GM19452 (cell line): ENCODE measurements around the gene EXT2.

Source experiments
- ATAC-seq: cut with Tn5 transposase; IDR thresholded peaks from one replicate; pipeline ENCODE4 v1.9.1; 2021; ENCODE audit not compliant: unreplicated experiment

EXT2 gene

DNA sequence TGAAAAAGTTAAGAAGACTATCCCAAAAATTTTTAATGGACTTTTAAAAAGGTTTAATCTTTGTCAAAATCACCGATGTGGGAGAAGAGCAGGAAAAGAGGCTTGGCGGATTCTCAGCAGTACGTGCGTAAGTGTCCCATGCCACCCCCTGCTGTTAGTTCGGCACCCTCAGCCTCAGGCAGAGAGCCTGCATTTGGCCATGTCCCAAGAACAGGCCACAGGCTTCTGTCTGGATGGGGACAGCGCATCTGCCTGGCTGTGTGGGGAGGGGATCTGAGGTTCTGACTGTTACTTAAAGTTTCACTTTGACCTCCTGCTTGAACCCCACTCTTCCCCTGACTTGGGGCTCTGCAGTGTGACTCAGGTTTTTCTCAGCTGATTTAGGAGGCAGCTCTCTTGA is 35.3 kb downstream of the EXT2 start:
- no peak for ATAC-seq

DNA sequence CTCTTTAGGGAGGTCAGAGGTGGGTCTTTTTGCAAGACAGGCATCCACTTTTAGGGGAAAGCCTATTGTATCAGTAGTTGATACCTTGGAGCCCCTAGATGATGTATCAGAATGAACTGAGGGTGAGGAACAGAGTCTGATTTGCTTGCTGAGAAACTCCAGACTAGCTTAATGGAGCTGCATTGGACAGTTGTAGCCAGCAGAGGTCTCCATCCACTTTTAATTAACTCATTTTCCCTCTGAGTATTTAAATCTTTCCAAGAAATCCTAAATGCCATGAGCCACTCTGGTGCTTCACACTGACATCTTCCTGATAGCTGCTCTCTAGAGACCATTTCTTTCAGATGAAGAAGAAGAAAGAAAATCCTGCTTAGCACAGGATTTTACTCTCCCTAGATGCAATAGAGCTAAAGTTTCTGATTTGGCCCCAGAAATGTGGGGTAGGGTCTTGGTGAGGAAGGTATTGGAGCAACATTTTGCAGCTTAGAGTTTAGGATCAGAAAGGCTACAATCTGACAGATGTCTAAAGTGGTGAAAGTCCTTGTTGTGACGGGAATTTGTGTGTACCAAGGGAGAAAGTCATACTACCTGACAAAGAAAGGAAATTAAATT is 38.0 kb downstream of the EXT2 start:
- ATAC-seq: no peak

DNA sequence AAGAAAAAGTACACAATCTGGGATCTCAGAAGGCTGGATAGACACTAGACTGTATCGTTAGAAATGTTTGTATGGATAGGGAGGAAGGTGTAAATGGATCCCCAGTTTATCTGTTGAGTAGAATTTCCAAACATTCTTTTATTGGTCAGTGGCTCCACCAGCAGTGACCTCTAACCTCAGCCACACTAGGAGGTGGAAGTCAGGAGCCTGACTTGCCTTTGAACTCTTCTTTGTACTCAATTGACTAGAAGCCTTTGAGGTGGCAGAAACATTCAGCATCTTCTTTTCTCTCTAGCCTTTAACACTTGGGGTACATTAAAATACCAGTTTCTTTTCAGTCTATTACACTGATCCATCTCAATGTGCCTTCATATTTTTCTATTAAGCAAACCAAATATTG is 39.1 kb downstream of the EXT2 start:
- no peak for ATAC-seq

DNA sequence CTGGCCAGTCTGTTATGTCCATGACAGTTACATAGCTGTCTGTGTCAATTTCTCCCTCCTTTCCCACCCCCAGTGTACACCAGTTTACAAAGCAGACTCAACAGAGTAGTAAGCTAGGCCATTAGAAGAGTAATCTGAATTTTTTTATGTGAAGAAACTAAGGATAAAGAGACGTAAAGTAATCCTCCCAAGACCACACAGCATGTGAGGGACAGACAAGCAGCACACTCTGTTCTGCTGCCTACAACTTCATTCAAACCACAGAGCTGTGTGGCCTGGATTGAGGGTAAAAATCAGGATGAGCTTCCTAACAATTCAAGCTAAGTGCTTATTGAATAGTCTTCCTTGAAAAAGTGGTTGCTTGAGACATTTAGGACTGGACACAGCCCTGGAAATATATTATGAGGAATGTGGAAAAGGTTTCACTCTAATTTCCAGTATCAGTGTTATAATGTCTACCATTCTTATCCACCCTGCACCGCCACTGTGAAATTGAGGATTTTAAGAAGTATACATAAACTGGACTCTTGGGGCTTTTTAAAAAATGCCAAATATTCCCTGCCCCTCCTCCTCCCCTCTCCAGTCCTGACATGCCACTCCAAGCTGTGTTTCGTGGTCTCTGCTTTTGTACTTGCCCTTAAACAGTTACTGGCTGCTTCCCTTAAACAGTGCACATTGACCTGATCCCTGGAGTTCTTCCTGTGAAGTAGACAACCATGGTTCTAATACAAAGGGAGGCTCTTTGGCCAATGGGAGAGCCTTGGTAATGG is 40.9 kb downstream of the EXT2 start:
- no peak for ATAC-seq

DNA sequence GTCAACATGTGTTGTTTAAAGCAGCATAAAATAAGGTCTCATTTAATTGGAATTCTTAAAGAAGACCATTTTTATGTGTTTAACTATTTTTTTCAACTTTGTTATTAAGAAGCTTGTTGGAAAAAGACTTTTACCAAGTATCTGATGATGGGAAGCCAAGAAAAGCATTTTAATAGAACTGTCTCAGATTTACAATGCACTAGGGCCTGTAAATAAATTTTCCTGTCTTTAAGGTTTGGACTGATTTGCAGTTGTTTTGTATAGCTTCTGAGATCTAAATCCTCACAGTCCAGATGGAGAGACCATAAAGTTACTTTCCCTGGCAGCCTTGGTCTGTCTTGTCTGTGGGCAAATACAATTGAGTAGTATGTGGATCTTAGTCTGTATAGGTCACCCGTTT is 41.6 kb downstream of the EXT2 start:
- no peak for ATAC-seq

DNA sequence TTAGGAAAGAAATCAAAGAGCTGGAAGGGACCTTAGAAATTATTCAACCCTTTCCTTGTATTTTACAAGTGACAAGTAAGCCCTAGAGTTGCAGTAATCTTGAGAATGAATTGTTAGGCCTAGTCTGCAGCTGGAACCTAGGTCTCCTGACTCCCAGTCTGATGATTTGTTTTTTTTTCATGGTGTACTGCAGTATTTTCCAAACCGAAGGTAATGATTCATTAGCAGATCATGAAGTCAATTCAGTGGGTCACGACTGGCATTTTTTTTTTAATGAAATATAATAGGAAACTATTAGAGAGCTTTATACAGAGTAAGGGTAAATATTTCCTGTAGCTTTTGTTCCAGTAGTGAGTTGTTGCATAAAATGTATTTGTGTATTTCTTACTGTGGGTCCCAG is 42.8 kb downstream of the EXT2 start:
- ATAC-seq: no peak

DNA sequence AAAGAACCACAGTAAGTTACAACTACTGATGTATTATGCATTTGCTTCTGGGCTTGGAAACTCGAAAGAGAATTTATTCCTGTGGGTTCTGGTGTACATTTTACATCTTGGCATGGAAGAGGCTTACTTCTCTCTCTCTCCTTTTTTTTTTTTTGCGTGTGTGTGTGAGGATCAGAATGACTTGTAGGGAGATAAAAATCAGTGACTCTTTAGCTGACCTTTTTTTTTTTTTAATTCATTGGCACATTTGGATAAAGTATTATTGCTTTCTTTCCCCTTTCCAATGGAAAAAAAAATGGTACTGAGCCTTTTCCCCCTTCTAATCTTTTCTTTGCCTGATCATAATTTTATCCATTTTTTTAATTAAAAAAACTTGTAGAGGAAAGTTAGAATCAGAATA is 43.5 kb downstream of the EXT2 start:
- no peak for ATAC-seq

DNA sequence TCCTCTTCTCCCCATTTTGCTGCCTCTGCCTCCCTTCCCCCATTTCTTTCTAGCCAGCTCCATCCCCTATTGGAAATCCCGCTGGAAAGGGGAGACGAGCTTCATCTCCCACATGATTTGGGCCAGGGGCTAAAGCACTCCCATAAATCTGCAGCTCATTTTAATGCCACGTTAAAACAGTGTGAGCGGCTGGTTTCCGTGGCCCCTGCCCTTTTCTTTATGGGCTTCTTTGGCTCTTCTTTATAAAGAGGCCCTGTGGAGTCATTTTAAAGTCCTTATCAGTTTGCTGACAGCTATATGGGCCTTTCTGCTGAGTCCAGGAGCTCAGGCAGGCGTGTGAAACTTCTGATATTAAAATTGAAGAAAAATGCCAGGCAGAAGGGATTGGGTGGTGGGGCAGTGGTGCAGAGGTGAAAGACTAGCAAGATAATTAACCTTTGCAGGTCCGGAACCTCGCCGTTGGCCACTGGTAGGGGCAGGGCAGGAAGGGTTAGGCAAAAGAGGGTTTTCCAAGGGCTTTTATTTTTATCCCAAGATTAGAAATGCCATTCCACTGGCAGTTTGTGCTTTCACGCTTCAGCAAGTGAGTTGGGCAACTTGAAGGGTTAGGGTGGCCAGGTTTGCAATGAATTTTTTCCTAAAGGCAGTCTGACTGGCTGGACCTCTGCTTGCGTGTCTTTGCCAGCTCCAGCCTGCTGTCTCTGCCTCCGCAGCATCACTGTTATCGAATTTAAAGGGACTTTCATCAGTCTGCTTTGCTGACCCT is 44.3 kb downstream of the EXT2 start:
- ATAC-seq: no peak

DNA sequence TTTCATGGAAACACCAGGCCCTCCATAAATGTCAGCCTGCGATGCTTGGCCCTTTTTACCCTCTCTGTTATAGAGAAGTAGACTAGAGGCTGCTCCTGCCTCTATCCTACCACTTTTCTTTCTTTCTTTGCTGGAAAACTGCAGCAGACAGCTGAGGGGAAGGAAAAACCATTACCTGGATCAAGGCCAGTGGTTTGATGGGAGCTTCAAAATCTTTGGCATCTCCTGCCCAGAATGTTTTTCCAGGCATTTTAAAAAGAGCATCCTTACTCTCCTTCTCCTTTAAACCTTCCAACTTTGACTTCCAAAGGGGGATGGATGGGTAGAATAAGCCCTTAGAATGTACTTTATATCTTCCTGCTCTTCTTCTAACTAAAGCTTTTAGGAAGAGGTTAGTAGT is 44.9 kb downstream of the EXT2 start:
- ATAC-seq: no peak

DNA sequence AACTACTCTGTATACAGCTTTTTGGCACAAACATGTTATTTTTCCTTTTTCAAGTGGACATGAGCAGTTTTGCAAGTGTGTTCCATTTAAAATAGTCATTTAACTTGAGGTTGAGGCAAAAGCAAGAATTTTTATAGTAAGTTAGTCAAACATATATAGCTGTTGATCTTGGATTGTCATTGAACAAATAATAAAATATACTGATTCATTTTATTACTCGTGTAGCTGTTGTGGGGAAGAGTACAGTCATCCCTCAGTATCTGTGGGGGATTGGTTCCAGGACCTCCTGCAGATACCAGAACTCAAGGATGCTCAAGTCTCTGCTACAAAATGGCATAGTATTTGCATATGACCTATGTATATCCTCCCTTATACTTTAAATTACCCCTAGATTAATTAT is 45.3 kb downstream of the EXT2 start:
- ATAC-seq: no peak

DNA sequence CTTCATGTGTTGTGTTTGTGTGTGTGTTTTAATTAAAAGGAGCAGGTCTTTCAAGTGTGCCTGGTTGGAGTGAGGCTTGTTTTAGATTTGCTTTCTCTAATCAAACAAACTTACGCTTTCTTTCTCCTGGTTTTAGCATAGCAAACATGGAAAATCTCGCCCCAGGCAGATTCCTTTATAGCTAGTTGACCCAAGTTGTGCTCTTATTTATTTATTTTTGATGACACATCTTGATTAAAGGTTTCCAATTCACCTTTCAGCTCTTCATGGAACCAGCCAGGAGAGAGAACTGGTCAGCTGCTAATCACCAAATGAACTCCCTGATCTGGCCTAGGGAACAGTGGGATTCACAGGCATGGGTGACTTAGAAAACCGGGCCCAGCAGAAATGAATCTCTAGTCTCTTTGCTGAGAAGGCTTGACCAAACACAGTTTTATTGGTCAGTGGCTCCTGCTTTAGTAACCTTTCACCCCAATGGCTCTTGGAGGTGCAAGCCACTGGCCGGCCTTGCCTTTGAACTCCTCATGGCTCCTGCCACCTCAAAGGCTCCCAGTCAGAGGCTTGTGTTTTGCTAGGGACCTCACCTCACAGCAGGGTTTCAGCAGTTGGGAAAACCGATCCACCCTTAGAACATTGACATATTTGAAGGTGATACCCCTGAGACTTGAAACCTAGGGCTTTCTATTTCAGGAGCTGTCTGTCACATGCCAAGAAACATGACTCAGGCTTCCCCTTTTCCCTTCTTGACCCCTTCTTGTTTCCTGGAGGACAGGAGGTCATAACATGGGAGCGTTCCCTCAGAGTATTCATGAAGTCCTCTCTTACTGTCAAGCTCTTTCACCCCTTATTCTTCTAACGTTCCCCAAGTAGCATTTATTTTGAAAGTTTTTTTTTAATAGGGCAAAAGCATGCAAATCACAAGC is 48.8 kb downstream of the EXT2 start:
- ATAC-seq: no peak

DNA sequence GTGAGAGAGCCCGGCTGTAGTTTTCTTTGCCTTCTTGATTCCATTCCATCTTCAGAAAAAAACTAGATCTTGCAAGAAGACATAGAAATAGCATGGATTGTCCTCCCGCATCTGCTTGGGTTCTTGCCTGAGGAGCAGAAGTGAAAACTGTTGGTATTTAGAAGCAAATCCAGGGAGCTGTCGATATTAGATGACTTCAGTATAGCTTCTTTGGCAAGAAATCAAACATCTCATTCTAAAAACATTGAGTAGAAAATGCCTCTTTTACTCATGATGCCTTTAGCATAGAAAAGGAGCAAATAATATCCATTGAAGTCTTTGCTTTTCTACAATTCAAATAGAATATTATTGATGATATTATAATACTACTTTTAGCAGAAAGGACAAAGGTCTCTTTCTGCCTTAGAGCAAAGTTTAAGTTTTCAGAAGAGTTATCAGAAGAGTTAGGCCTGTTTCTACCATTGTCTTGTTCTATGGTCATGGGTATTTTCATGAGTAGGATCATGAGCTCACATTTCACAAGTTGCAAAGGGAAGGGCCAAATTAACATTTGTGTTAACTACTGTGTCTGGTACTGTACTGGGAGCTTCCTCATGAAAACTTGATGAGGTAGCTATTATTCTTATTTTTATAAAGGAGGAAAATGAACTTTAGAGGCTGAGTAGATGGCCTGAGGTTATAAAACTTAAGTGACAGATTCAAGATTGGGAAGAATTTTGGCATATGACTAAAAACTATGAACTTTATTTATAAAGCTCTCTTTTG is 49.7 kb downstream of the EXT2 start:
- no peak for ATAC-seq

DNA sequence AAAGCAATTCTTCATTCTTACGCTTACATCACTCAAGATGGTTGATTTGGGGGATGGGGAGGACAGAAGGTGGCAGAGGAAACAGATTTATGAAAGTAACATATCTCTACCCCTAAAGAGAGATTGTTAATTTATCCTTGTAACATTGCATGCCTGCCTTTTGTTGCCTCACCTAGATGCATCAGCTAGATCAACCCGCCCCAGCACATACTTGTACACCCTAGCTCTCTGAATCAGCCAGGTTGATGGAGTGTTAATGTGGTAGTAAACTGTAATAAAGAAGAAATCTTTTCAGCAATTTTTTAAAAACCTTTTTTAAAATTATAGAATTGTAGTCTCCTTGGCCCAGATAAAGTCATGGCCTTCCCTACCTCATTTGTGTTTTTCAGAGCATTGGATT is 51.5 kb downstream of the EXT2 start:
- no peak for ATAC-seq

DNA sequence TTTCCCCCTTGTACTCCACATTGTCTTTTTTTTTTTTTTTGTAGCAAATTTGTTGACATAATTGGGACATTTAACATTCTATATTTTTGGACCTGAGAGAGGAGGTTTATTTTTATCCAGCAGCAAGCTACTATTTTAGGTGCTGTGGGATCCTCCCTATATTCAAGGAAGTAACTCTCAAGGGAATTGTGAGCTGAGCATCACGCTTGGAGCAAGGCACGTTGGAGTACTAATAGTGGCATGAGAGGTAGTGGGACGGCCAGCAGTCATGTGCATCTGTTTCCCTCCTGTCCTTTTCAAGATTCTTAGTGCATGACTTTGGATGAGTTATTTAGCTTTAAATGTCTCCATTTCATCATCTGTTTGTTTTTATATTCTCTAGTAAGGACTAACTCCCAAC is 52.3 kb downstream of the EXT2 start:
- no peak for ATAC-seq

DNA sequence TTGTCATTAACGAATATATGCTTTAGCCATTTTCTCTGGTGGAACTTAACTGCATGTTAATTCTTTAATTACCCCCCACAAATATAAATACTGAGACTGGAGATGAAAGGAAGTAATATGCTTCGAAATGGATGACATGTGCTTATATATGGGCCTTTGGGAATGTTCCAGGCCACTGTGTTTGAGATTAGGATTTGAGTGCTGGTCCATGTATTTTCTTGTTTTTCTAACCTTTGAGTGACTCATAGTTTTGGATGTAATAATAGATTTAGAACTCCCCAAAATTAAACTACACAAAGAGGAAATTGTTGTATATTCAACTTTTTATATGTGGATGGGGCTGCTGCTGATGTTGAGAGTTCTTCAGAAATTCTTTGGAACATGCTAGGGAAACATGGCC is 54.2 kb downstream of the EXT2 start:
- ATAC-seq: no peak

DNA sequence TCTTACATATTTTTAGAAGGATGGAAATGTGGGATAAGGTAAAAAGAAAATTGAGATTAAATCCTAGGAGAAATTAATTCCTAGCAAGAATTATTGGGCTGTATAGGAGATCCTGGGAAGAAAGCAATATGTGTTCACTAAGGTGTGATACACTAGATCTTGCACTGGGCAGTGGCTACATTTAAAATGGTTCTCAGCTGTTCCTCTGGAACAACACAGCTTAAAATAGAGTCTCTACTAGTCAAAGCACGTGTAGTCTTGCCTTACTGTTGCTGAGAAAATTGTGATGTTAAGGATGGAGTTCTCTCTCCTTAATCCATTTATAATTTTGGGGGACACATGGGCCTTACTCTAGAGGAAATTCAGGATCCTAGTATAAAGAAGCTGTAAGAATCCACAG is 54.9 kb downstream of the EXT2 start:
- ATAC-seq: no peak

DNA sequence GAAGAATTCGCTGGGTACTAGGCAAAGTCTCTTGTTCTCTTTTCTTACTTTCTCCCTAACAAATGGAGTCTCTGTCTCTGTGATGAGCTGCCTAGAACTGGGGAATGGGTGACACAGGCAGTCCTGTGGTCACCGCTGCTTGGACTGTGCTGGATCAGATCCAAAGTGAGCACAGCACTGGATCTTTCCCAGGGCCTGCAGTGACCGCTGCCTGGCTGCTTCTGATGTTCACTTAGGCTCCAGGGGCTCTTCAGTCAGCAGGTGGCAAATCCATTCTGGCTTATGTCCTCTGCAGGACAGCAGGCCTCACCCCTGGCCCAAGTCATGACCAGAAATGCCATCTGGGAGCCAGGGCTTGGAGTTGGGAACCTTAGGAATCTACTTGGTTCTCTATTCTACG is 61.5 kb downstream of the EXT2 start:
- no peak for ATAC-seq

DNA sequence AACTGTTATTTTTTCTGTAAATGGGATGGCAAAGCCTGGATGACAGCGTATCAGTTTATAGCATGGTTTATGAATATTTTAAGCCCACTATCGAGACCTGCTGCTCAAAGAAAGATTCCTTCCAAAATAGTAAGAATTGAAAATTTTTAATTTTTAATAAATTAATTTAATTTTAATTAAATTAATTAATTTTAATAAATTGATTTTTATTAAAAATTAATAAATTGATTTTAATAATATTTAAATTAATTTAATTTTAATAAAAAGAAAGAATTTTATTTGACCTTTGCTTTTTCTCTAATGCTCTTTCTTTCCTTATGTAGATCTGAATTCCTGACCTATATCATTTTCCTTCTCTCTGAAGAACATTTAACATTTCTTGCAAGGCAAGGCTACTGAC is 62.9 kb downstream of the EXT2 start:
- ATAC-seq: no peak

DNA sequence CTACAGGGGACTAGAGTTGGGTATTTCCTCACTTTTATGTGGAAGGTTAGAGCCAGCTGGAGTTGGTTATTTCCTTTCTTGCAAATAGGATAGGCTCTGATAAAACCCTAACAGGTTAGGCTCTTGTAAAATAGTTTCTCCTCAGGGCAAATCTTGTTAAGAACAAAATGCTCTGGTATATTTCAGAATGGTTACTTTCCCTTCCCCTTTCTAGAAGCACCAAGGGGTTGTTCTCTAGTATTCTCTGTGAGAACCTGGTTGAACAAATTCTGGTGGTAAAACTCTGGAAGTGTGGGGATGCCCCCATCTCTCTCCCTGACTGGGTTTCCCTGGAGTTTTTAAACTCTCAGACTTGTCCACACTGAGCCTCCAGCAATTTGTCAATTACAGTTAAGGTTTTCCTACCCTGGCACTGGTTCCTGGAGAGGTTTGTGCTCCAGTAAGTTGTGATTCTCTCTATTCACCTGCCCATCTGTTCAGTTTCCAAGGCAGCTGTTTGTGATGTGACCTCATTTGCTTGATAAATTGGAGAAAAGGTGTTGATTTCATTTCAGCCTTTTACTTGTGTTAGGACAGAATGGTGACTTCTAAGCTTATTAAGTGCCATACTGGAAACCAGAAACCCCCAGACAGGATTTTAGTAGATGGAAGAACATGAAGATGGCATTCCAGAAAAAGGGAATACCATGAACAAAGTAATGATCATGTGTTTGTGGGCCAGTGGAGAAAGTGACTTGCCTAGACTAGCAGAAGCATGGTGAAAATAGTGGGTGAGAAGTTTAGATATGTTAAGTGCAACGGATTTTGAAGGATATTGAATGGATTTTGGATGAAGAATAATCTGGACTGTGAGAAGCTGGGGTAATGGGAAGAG is 64.6 kb downstream of the EXT2 start:
- ATAC-seq: no peak

DNA sequence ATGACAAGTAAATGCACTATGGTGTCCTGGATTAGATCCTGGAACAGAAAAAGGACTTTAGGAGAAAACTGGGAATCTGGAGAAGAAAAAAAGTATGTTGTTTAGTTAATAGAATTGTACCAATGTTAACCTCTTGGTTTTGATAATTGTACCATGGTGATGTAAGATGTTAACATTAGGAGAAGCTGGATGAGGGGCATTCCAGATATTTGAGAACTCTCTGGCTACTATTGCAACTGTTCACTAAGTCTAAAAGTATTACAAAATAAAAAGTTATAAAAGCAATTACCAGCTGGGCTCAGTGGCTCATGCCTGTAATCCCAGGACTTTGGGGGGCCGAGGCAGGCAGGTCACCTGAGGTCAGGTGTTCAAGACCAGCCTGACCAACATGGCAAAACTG is 66.5 kb downstream of the EXT2 start:
- ATAC-seq: no peak
